GM23248 (cell line): ENCODE results near the gene RSRC1.
"Not testable (repeated sequence)": the region's sequence is repeated elsewhere in the genome, so short reads cannot be mapped to it uniquely, and the experiment has no call there.

Experiments
- EZH2 ChIP-seq: fragments of 200-600 bp; sonication (generic); IDR thresholded peaks from 2 replicates; pipeline ENCODE4 v1.6.1; 2018; ENCODE audit warnings: antibody characterized with exemption, mild to moderate bottlenecking; ENCODE audit not compliant: insufficient read depth, poor library complexity, severe bottlenecking
- EZH2phosphoT487 ChIP-seq: fragments of 200-600 bp; sonication (generic); IDR thresholded peaks from 2 replicates; pipeline ENCODE4 v1.6.1; 2018; ENCODE audit warnings: antibody characterized with exemption, moderate library complexity, mild to moderate bottlenecking, low read depth; ENCODE audit not compliant: insufficient read depth

DNA sequence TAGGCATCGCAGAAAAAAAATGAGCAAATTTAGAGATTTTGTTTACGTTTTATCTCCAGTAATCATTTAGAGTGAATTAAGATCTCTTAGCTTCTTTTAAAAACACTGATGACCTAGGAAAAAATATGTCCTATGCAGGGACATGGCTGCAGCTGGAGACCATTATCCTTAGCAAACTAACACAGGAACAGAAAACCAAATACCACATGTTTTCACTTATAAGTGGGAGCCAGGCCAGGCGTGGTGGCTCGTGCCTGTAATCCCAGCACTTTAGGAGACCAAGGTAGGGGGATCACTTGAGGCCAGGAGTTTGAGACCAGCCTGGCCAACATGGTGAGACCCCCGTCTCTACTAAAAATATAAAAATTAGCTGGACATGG lies 298.6 kb downstream of the RSRC1 start:
- not testable (repeated sequence) for TF ChIP-seq EZH2, EZH2phosphoT487
